K562 (cell line): ENCODE measurements around the gene CEL. TPM values are rescaled to one million over a fixed set of nuclear protein-coding genes. Genes with fewer than 3 reads are reported as not detected.
A peak's percentile ranks its signal among the peaks of the same experiment; 100 is the strongest.

Experiments used
- AFF1 ChIP-seq, 2 experiments: fragments of 450-650 bp; IDR thresholded peaks; 2 replicates each; pipeline ENCODE4 v1.6.1; 2018; ENCODE audit warnings: mild to moderate bottlenecking in 2 of 2, low read depth in 1 of 2; ENCODE audit not compliant: partially characterized antibody in 2 of 2
- C11orf30 ChIP-seq: fragments of 450-650 bp; IDR thresholded peaks from 2 replicates; pipeline ENCODE4 v1.6.1; 2016; ENCODE audit warnings: low read depth, mild to moderate bottlenecking
- ETV5 ChIP-seq: sonication (generic); formaldehyde crosslinking; IDR thresholded peaks from 2 replicates; pipeline ENCODE4 v1.4.0; 2020; ENCODE audit warnings: low read depth, mild to moderate bottlenecking, missing genetic modification reagents
- HSF4 ChIP-seq: fragments of 250-450 bp; sonication (Bioruptor Pico); IDR thresholded peaks from 2 replicates; pipeline ENCODE4 v2.1.2; 2022; ENCODE audit warnings: mild to moderate bottlenecking, moderate library complexity, borderline replicate concordance
- NCOA1 ChIP-seq: fragments of 450-650 bp; IDR thresholded peaks from 2 replicates; pipeline ENCODE4 v1.6.1; 2016; ENCODE audit warnings: low read depth
- SMAD4 ChIP-seq: fragments of 250-450 bp; sonication (Bioruptor Pico); conservative IDR thresholded peaks from 2 replicates; pipeline ENCODE4 v1.8.0; 2021; ENCODE audit warnings: inconsistent platforms, mild to moderate bottlenecking, moderate library complexity
- SMARCE1 ChIP-seq: fragments of 450-650 bp; IDR thresholded peaks from 2 replicates; pipeline ENCODE4 v1.7.1; 2016; ENCODE audit warnings: mild to moderate bottlenecking
- SOX6 ChIP-seq: fragments of 450-650 bp; IDR thresholded peaks from 2 replicates; pipeline ENCODE4 v1.6.1; 2014; ENCODE audit warnings: mild to moderate bottlenecking
- SRSF1 ChIP-seq: fragments of 200-400 bp; formaldehyde crosslinking; IDR thresholded peaks from 2 replicates; pipeline ENCODE4 v1.6.1; 2017; ENCODE audit warnings: mild to moderate bottlenecking, low read depth, low read length, moderate library complexity
- ZFPM2 ChIP-seq: fragments of 250-450 bp; sonication (Bioruptor Pico); IDR thresholded peaks from 2 replicates; pipeline ENCODE4 v1.5.1; 2022; ENCODE audit warnings: mild to moderate bottlenecking
- ZNF197 ChIP-seq: fragments of 200-800 bp; sonication (Bioruptor generic); IDR thresholded peaks from 2 replicates; pipeline ENCODE4 v1.6.1; 2016; ENCODE audit warnings: low read depth, missing genetic modification characterization, missing compliant biosample characterization
- ZNF253 ChIP-seq: fragments of 250-450 bp; sonication (Bioruptor Pico); conservative IDR thresholded peaks from 2 replicates; pipeline ENCODE4 v1.6.1; 2021; ENCODE audit warnings: mild to moderate bottlenecking
- ZNF699 ChIP-seq: fragments of 250-450 bp; sonication (Bioruptor Pico); IDR thresholded peaks from 2 replicates; pipeline ENCODE4 v1.8.0; 2021; ENCODE audit warnings: mild to moderate bottlenecking, moderate library complexity; ENCODE audit not compliant: insufficient replicate concordance
- ZNF766 ChIP-seq: fragments of 200-800 bp; sonication (Bioruptor generic); conservative IDR thresholded peaks from 2 replicates; pipeline ENCODE4 v1.6.1; 2016; ENCODE audit warnings: missing genetic modification characterization, missing compliant biosample characterization
- polyA plus RNA-seq, 8 experiments: library from polyadenylated mRNA; depleted of rRNA in 4 of 8; stranded (reverse) in 5 of 8; unstranded in 3 of 8; fragments of >200 nt; fragmentation: Nextera tagmentation in 2 of 8; fragmentation: Illumina TruSeq in 1 of 8; extraction: Ambion mirVana in 2 of 8; extraction: Trizol in 1 of 8; gene quantifications; 2 replicates each; pipeline versions ENCODE4 v1.2.1 to v1.2.3, GENCODE V29; 2011 to 2014; ENCODE audit warnings: inconsistent platforms in 1 of 8, missing spikeins in 1 of 8
- total RNA-seq, 7 experiments: library from RNA; depleted of rRNA in 6 of 7; stranded (reverse); fragments of >200 nt in 6 of 7; fragmentation: Illumina TruSeq in 2 of 7; extraction: Trizol in 2 of 7; gene quantifications; 2 replicates each; pipeline versions ENCODE4 v1.2.1 to v1.2.3, GENCODE V29; 2011 to 2021; ENCODE audit warnings: low replicate concordance in 1 of 7
- TF ChIP-seq, protein P1 (sequence below), 2 experiments: fragments of 450-650 bp; IDR thresholded peaks; 2 replicates each; pipeline ENCODE4 v1.6.1; 2016; ENCODE audit warnings: mild to moderate bottlenecking in 2 of 2, borderline replicate concordance in 1 of 2, low read depth in 1 of 2, moderate library complexity in 1 of 2

Gene CEL
- total and polyA plus RNA-seq, 9 of the 15 experiments (the other 6 are each of a cell fraction or from before 2014, with no cell fraction given): 0.09 to 3.0 (median 0.51) TPM; not detected in 2

- TF ChIP-seq SOX6: peak; percentile 48; the same call in 1 of the 2 replicates
- no peak for TF ChIP-seq ZFPM2 (CRISPR knock-in tag)
- no peak for TF ChIP-seq ZNF699 (CRISPR knock-in tag)
- TF ChIP-seq ZNF197: no peak
- TF ChIP-seq C11orf30: peak; percentile 36; the same call in 1 of the 2 replicates
- TF ChIP-seq, protein P1, sequence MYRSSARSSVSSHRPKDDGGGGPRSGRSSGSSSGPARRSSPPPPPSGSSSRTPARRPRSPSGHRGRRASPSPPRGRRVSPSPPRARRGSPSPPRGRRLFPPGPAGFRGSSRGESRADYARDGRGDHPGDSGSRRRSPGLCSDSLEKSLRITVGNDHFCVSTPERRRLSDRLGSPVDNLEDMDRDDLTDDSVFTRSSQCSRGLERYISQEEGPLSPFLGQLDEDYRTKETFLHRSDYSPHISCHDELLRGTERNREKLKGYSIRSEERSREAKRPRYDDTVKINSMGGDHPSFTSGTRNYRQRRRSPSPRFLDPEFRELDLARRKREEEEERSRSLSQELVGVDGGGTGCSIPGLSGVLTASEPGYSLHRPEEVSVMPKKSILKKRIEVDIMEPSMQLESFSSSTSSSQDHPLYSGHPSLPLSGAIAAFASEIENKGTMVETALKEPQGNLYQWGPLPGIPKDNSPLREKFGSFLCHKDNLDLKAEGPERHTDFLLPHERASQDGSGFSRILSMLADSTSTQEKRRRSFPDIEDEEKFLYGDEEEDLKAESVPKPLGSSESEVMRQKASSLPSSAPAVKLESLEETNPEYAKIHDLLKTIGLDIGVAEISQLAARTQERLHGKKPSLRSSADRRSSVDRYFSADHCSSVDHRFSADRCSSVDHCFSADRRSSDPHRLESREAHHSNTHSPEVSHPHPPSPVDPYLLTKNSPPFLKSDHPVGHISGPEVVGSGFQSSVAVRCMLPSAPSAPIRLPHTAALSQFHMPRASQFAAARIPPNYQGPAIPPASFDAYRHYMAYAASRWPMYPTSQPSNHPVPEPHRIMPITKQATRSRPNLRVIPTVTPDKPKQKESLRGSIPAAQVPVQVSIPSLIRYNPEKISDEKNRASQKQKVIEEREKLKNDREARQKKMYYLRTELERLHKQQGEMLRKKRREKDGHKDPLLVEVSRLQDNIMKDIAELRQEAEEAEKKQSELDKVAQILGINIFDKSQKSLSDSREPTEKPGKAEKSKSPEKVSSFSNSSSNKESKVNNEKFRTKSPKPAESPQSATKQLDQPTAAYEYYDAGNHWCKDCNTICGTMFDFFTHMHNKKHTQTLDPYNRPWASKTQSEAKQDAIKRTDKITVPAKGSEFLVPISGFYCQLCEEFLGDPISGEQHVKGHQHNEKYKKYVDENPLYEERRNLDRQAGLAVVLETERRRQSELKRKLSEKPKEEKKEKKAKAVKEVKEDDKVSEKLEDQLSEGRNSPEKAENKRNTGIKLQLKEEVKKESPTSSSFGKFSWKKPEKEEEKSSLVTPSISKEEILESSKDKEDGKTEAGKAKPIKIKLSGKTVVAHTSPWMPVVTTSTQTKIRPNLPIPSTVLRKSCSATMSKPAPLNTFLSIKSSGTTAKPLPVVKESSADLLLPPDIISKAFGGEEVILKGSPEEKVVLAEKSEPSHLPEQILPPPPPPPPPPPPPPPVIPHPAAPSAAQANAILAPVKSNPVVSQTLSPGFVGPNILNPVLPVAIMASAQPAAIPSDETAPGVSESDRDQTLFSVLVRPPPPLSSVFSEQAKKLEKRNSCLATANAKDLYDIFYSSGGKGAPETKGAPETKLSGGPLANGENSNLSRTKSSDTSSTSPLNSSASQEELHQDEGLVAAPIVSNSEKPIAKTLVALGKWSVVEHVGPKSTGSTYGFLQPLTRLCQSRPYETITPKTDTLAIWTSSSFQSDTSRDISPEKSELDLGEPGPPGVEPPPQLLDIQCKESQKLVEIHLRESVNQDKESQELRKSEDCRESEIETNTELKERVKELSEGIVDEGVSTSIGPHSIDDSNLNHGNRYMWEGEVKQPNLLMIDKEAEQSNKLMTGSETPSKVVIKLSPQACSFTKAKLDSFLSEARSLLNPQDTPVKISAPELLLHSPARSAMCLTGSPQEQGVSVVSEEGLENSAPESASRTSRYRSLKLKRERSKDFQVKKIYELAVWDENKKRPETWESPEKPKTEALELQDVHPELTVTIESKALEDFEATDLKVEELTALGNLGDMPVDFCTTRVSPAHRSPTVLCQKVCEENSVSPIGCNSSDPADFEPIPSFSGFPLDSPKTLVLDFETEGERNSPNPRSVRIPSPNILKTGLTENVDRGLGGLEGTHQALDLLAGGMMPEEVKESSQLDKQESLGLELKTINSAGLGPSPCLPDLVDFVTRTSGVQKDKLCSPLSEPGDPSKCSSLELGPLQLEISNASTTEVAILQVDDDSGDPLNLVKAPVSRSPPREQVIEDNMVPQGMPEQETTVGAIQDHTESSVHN (IDR thresholded peaks at IDR 0.05; ENCODE audit: borderline replicate concordance in 1 of 2, low read depth in 1 of 2): 0 out of 4 replicates have a peak, but pooled peaks of 1 of the 2 experiments have one; percentile 57
- no peak for TF ChIP-seq ZNF253 (CRISPR knock-in tag)
- TF ChIP-seq ETV5 (CRISPR knock-in tag): peak; percentile 49; the same call in 1 of the 2 replicates
- TF ChIP-seq SRSF1: no peak
- no peak for TF ChIP-seq AFF1 (IDR thresholded peaks at IDR 0.05; ENCODE audit: low read depth in 1 of 2, partially characterized antibody in 2 of 2)
- TF ChIP-seq HSF4 (CRISPR knock-in tag): no peak
- peak; percentile 66; the same call in 1 of the 2 replicates for TF ChIP-seq ZNF766
- peak; percentile 64; the same call in 1 of the 2 replicates for TF ChIP-seq SMARCE1
- TF ChIP-seq SMAD4: peak; percentile 21; the same call in 1 of the 2 replicates
- 0 out of 2 replicates have a peak, but pooled peaks have one; percentile 22 for TF ChIP-seq NCOA1
These were observed 3.0 kb upstream of the CEL start (continued) for GRCh38 chr9:133058550-133059320.
